Neutrophil (primary cell): ENCODE data around the gene STK40.

Experiments
- H3K27ac ChIP-seq: fragments of 200-600 bp; sonication (generic); 2 replicates; pipeline ENCODE4 v1.5.1; 2016; ENCODE audit warnings: mild to moderate bottlenecking, moderate library complexity
- H3K27me3 ChIP-seq: fragments of 200-600 bp; sonication (generic); 2 replicates; pipeline ENCODE4 v1.6.0; 2016; ENCODE audit warnings: mild to moderate bottlenecking
- H3K36me3 ChIP-seq: fragments of 200-600 bp; sonication (generic); 2 replicates; pipeline ENCODE4 v1.5.1; 2017
- H3K4me1 ChIP-seq, 2 experiments: fragments of 200-600 bp in 1 of 2; sonication (generic) in 1 of 2; 1 replicate in 1 of 2; 2 replicates in 1 of 2; pipeline versions ENCODE4 v1.5.1 to v1.6.1; 2013 to 2016; ENCODE audit warnings: low read depth in 1 of 2, low read length in 1 of 2, mild to moderate bottlenecking in 1 of 2, moderate library complexity in 1 of 2; ENCODE audit not compliant: control insufficient read depth in 1 of 2, insufficient read depth in 1 of 2
- H3K4me3 ChIP-seq, 2 experiments: fragments of 200-600 bp in 1 of 2; sonication (generic) in 1 of 2; 1 replicate in 1 of 2; 2 replicates in 1 of 2; pipeline ENCODE4 v1.5.1; 2013 to 2016; ENCODE audit warnings: low read depth in 1 of 2, low read length in 1 of 2, mild to moderate bottlenecking in 1 of 2, moderate library complexity in 1 of 2
- H3K9me3 ChIP-seq: fragments of 200-600 bp; sonication (generic); 2 replicates; pipeline ENCODE4 v1.5.1; 2016
- TF ChIP-seq, protein P1 (sequence below): fragments of 200-600 bp; sonication (generic); IDR thresholded peaks from 2 replicates; pipeline ENCODE4 v1.5.1; 2016; ENCODE audit warnings: antibody characterized with exemption

STK40 gene

DNA sequence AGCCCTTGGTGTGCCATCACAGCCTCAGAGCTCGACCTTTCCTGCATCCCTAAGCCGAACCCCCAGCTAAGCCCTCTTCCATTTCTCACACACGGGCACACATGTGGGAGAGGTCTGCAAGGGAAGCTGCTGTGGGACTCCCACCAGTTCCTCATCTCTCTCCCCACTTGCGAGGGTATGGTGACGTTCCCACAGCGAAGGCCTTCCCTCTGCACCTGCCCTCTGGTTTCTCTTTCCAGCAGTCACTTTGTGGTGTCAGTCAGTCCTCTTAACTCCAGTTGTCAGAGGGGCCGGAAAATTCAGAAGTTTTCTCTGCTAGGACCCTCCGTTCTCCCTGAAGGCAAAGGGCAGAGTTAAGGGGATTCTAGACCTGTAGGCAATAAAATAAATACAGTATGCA lies 5.5 kb upstream of the STK40 start:
- Histone ChIP-seq H3K36me3 (peaks cover 37% of the 10 kb centered on the region), H3K4me3 (no peak overlapping the region), H3K4me1 (peaks cover 57 to 71% of the 10 kb centered on the region in 2 experiments), H3K27me3 (no peaks in the 10 kb centered on the region), H3K27ac (peak overlapping the region; percentile 99), H3K9me3 (no peaks in the 10 kb centered on the region)
- TF ChIP-seq, protein P1, sequence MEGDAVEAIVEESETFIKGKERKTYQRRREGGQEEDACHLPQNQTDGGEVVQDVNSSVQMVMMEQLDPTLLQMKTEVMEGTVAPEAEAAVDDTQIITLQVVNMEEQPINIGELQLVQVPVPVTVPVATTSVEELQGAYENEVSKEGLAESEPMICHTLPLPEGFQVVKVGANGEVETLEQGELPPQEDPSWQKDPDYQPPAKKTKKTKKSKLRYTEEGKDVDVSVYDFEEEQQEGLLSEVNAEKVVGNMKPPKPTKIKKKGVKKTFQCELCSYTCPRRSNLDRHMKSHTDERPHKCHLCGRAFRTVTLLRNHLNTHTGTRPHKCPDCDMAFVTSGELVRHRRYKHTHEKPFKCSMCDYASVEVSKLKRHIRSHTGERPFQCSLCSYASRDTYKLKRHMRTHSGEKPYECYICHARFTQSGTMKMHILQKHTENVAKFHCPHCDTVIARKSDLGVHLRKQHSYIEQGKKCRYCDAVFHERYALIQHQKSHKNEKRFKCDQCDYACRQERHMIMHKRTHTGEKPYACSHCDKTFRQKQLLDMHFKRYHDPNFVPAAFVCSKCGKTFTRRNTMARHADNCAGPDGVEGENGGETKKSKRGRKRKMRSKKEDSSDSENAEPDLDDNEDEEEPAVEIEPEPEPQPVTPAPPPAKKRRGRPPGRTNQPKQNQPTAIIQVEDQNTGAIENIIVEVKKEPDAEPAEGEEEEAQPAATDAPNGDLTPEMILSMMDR = no peak

DNA sequence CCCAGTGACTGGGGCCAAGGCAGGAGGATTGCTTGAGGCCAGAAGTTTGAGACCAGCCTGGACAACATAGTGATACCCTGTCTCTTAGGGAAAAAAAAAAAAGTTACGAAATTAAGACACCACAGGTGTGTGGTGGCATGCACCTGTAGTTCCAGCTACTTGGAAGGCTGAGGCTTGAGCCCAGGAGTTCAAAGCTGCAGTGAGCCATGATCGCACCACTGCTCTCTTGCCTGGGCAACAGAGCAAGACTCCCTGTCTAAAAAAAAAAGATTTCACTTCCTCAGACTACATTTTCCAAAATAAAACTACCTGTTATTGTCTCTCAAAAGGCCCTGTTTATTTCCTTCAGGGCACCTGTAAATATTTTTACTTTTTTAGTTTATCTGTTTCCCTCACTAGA lies 4.7 kb upstream of the STK40 start:
- no peaks in the 10 kb centered on the region for H3K9me3 ChIP-seq
- peaks cover 37% of the 10 kb centered on the region for H3K36me3 ChIP-seq
- H3K27ac ChIP-seq = peak overlapping the region; percentile 99
- TF ChIP-seq, protein P1 = no peak
- no peak overlapping the region for H3K4me3 ChIP-seq
- H3K27me3 ChIP-seq = no peaks in the 10 kb centered on the region
- H3K4me1 ChIP-seq = peaks cover 50 to 67% of the 10 kb centered on the region in 2 experiments

- Histone ChIP-seq H3K4me3 (no peak overlapping the region), H3K36me3 (peaks cover 37% of the 10 kb centered on the region), H3K27ac (peak overlapping the region; percentile 99), H3K9me3 (no peaks in the 10 kb centered on the region), H3K27me3 (no peaks in the 10 kb centered on the region), H3K4me1 (peaks cover 50 to 63% of the 10 kb centered on the region in 2 experiments)
- TF ChIP-seq, protein P1 = no peak
These were observed 4.3 kb upstream of the STK40 start for GRCh38 chr1:36389999-36390398.

- TF ChIP-seq, protein P1 = no peak
- H3K4me3 ChIP-seq = no peak overlapping the region
These were observed 3.5 kb upstream of the STK40 start for GRCh38 chr1:36389261-36389660.

DNA sequence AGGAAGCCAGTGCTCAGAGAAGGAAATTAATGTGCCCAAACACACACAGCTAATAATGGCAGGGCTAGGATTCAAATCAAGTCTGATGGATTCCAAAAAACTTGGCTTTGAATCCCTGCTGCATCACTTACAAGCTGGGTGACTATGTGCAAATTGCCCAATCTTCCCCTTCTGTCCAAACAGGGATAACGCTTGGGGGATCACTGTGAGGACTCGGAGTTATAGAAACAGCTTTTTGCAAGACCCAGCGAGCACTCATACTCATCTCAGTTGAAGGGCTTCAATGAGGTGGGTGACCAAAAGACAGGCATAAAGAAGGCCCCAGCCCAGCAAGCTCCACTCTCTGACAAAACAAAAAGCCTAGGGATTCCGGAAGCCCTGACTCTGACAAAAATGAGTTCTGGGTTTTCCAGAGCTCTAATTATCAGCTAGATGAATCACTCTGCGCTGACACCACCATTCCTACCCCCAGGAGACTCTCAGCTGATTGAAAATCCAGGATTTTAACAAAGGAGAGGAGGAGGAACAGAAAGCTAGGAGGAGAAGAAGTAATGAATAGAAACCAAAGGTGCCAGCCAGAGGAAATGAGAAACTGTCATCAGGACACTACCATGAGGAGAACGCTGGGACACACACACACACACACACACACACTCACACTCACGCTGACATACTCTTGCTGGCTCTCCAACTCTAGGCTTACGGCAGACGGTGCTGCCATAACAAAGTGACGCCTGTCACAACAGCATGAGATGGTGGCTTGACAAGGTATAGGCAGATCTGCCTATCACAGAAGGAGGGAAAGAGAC lies 1.6 kb upstream of the STK40 start:
- peaks cover 74 to 75% of the 10 kb centered on the region in 2 experiments for H3K4me1 ChIP-seq
- H3K27me3 ChIP-seq = no peaks in the 10 kb centered on the region
- no peaks in the 10 kb centered on the region for H3K9me3 ChIP-seq
- H3K36me3 ChIP-seq = peaks cover 23% of the 10 kb centered on the region
- TF ChIP-seq, protein P1 = no peak
- H3K27ac ChIP-seq = peak overlapping the region; percentile 99
- H3K4me3 ChIP-seq = peak overlapping the region; percentile 88 to 98

More at GRCh38 chr1:36389261-36389660, 3.5 kb upstream of the STK40 start:
- Histone ChIP-seq H3K9me3 (no peaks in the 10 kb centered on the region), H3K27me3 (no peaks in the 10 kb centered on the region), H3K27ac (peak overlapping the region; percentile 99), H3K4me1 (peaks cover 55 to 62% of the 10 kb centered on the region in 2 experiments), H3K36me3 (peaks cover 37% of the 10 kb centered on the region)
